ENCODE measurements around the gene TRIM51.
"Not testable (repeated sequence)": the region's sequence is repeated elsewhere in the genome, so short reads cannot be mapped to it uniquely, and the experiment has no call there.

The TRIM51 gene

GRCh38 chr11:55882997-55883396 lies at the start of gene TRIM51:
TRIM51 (plus strand) TSS chr11:55883297; CDS start chr11:55885429, 2,132 bp downstream.
- DNase-seq, result not testable (repeated sequence)

GRCh38 chr11:55838452-55838851 lies 44.6 kb upstream of the TRIM51 start, which contains the start of gene OR5D16:
OR5D16 (plus strand) TSS chr11:55838752; CDS start chr11:55838752, 0 bp downstream.
- no peak for DNase-seq

- no peak for DNase-seq
Observed at GRCh38 chr11:55847453-55847852, 35.6 kb upstream of the TRIM51 start.

- no peak for DNase-seq
Observed at GRCh38 chr11:55849037-55849436, 34.1 kb upstream of the TRIM51 start.

GRCh38 chr11:55852141-55852540 lies 31.0 kb upstream of the TRIM51 start:
- DNase-seq, result no peak

- DNase-seq, result no peak
Observed at GRCh38 chr11:55854704-55855103, 28.4 kb upstream of the TRIM51 start.

GRCh38 chr11:55867354-55867753 lies 15.7 kb upstream of the TRIM51 start:
- DNase-seq, result not testable (repeated sequence)

- not testable (repeated sequence) for DNase-seq
Observed at GRCh38 chr11:55872731-55873130, 10.4 kb upstream of the TRIM51 start.

- not testable (repeated sequence) for DNase-seq
Observed at GRCh38 chr11:55873146-55873545, 10.0 kb upstream of the TRIM51 start.

GRCh38 chr11:55884995-55885394 lies 1.9 kb downstream of the TRIM51 start:
- DNase-seq, result not testable (repeated sequence)

GRCh38 chr11:55885481-55885880 lies 2.4 kb downstream of the TRIM51 start:
- not testable (repeated sequence) for DNase-seq

GRCh38 chr11:55895216-55895615 lies 12.1 kb downstream of the TRIM51 start:
- DNase-seq, result no peak

- no peak for DNase-seq
Observed at GRCh38 chr11:55902308-55902707, 19.2 kb downstream of the TRIM51 start.

- no peak for DNase-seq
Observed at GRCh38 chr11:55914482-55914881, 31.4 kb downstream of the TRIM51 start, which contains the start of gene OR5W2. OR5W2 (minus strand) TSS chr11:55914582; CDS start chr11:55914582, 0 bp downstream.

- no peak for DNase-seq
Observed at GRCh38 chr11:55920537-55920936, 37.4 kb downstream of the TRIM51 start.

- DNase-seq, result no peak
Observed at GRCh38 chr11:55936300-55936699, 53.2 kb downstream of the TRIM51 start, which contains the start of gene OR5I1. OR5I1 (minus strand) TSS chr11:55936400; CDS start chr11:55936400, 0 bp downstream.

Measured in cerebellar nuclear complex (tissue), 1 donor.